NB4 (cell line): ENCODE results near the gene ACSM2A.

Experiments
- POLR2A ChIP-seq: IDR thresholded peaks from 2 replicates; pipeline ENCODE4 v1.6.1; 2011; ENCODE audit warnings: mild to moderate bottlenecking; ENCODE audit not compliant: insufficient read length; ENCODE audit errors: extremely low read depth
- TF ChIP-seq, protein P1 (sequence below): IDR thresholded peaks from one replicate; pipeline ENCODE4 v1.5.1; 2012; ENCODE audit warnings: low read depth, low read length

GRCh38 chr16:20415541-20415940 is 35.8 kb upstream of the ACSM2A start:
- TF ChIP-seq, protein P1, sequence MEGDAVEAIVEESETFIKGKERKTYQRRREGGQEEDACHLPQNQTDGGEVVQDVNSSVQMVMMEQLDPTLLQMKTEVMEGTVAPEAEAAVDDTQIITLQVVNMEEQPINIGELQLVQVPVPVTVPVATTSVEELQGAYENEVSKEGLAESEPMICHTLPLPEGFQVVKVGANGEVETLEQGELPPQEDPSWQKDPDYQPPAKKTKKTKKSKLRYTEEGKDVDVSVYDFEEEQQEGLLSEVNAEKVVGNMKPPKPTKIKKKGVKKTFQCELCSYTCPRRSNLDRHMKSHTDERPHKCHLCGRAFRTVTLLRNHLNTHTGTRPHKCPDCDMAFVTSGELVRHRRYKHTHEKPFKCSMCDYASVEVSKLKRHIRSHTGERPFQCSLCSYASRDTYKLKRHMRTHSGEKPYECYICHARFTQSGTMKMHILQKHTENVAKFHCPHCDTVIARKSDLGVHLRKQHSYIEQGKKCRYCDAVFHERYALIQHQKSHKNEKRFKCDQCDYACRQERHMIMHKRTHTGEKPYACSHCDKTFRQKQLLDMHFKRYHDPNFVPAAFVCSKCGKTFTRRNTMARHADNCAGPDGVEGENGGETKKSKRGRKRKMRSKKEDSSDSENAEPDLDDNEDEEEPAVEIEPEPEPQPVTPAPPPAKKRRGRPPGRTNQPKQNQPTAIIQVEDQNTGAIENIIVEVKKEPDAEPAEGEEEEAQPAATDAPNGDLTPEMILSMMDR = no peak
- no peak for TF ChIP-seq POLR2A
